B cell (primary cell): ENCODE data around the gene SCEL. TPM values are rescaled to one million over a fixed set of nuclear protein-coding genes. Genes with fewer than 3 reads are reported as not detected.

Source experiments
- ATAC-seq: fragments of 200-7000 bp; cut with Tn5 transposase; one replicate; pipeline ENCODE4 v1.10.0; 2021; ENCODE audit warnings: low read depth, mild to moderate bottlenecking, moderate number of reproducible peaks, moderate library complexity
- CTCF ChIA-PET: fragments of 350-600 bp; sonication (Branson Sonifier 250); formaldehyde crosslinking; loops from one replicate; lab custom pipeline; 2021; ENCODE audit warnings: antibody characterized with exemption, inconsistent platforms; lab: Charles Lee
- POLR2A ChIA-PET: fragments of 350-600 bp; sonication (Branson Sonifier 250); formaldehyde crosslinking; loops from one replicate; lab custom pipeline; 2021; ENCODE audit warnings: antibody characterized with exemption; lab: Charles Lee
- DNase-seq: peaks from one replicate; pipeline ENCODE4 v3.0.0; 2013
- H2AFZ ChIP-seq: 2 replicates; pipeline ENCODE4 v1.6.1; 2012; ENCODE audit warnings: mild to moderate bottlenecking, low read depth, low read length; ENCODE audit not compliant: insufficient read depth, poor library complexity, severe bottlenecking
- H3K27ac ChIP-seq, 2 donors: 1 replicate in 1 of 2; 2 replicates in 1 of 2; pipeline ENCODE4 v1.5.1; 2012 to 2013; ENCODE audit warnings: low read length in 2 of 2, mild to moderate bottlenecking in 2 of 2, moderate library complexity in 1 of 2
- H3K27me3 ChIP-seq, 4 experiments: fragments of 200-600 bp in 1 of 4; sonication (generic) in 1 of 4; replicated peaks in 1 of 4; 1 replicate in 2 of 4; 2 replicates in 2 of 4; pipeline versions ENCODE4 v1.6.1 to v1.7.0; 2013 to 2016; ENCODE audit warnings: low read length in 3 of 4, mild to moderate bottlenecking in 2 of 4, mixed read lengths in 1 of 4, moderate library complexity in 1 of 4; ENCODE audit not compliant: insufficient read depth in 4 of 4, control insufficient read depth in 3 of 4; ENCODE audit errors: control extremely low read depth in 1 of 4
- H3K36me3 ChIP-seq, 2 experiments: replicated peaks in 1 of 2; 1 replicate in 1 of 2; 2 replicates in 1 of 2; pipeline versions ENCODE4 v1.6.1 to v1.7.1; 2013; ENCODE audit warnings: low read length in 1 of 2; ENCODE audit not compliant: insufficient read depth in 2 of 2, control insufficient read depth in 1 of 2; ENCODE audit errors: control extremely low read depth in 1 of 2, extremely low read depth in 1 of 2
- H3K4me1 ChIP-seq, 2 donors: fragments of 200-600 bp in 1 of 2; sonication (generic) in 1 of 2; 1 replicate in 1 of 2; 2 replicates in 1 of 2; pipeline versions ENCODE4 v1.5.1 to v1.6.1; 2013 to 2017; ENCODE audit warnings: low read length in 2 of 2; ENCODE audit not compliant: control insufficient read depth in 2 of 2, insufficient read depth in 2 of 2
- H3K4me2 ChIP-seq: replicated peaks from 2 replicates; pipeline ENCODE3; 2012; ENCODE audit warnings: mild to moderate bottlenecking, low read depth, low read length; ENCODE audit not compliant: poor library complexity, severe bottlenecking
- H3K4me3 ChIP-seq, 5 experiments: fragments of 200-600 bp in 1 of 5; sonication (generic) in 1 of 5; 1 replicate in 3 of 5; 2 replicates in 2 of 5; pipeline versions ENCODE4 v1.5.1 to v1.7.0; 2011 to 2016; ENCODE audit warnings: low read length in 4 of 5, mild to moderate bottlenecking in 4 of 5, low read depth in 2 of 5, control low read depth in 1 of 5, moderate library complexity in 1 of 5; ENCODE audit not compliant: insufficient read depth in 1 of 5; ENCODE audit errors: control extremely low read depth in 1 of 5, extremely low read depth in 1 of 5
- H3K79me2 ChIP-seq: fragments of 200-600 bp; sonication (generic); one replicate; pipeline ENCODE4 v1.6.0; 2016; ENCODE audit warnings: low read length; ENCODE audit not compliant: control insufficient read depth, insufficient read depth
- H3K9ac ChIP-seq: fragments of 200-600 bp; sonication (generic); 2 replicates; pipeline ENCODE4 v1.6.1; 2017; ENCODE audit warnings: mild to moderate bottlenecking, low read length, moderate library complexity
- H3K9me3 ChIP-seq, 3 donors: one replicate each; pipeline versions ENCODE4 v1.6.1 to v1.7.1; 2013; ENCODE audit warnings: low read length in 2 of 3; ENCODE audit not compliant: control insufficient read depth in 2 of 3, insufficient read depth in 1 of 3; ENCODE audit errors: control extremely low read depth in 1 of 3
- H4K20me1 ChIP-seq: 2 replicates; pipeline ENCODE4 v1.6.0; 2012; ENCODE audit warnings: mild to moderate bottlenecking, low read length; ENCODE audit not compliant: insufficient read depth, control insufficient read depth, poor library complexity, severe bottlenecking
- H3K27ac Mint-ChIP-seq: one replicate; pipeline ENCODE4 v1.8.0; 2021; ENCODE audit warnings: mixed read lengths
- H3K27me3 Mint-ChIP-seq: one replicate; pipeline ENCODE4 v1.8.0; 2021; ENCODE audit warnings: mixed read lengths
- H3K4me1 Mint-ChIP-seq: one replicate; pipeline ENCODE4 v1.8.0; 2021; ENCODE audit warnings: mixed read lengths
- H3K4me3 Mint-ChIP-seq: one replicate; pipeline ENCODE4 v1.8.0; 2021; ENCODE audit warnings: mixed read lengths
- H3K9me3 Mint-ChIP-seq: one replicate; pipeline ENCODE4 v1.8.0; 2022; ENCODE audit warnings: mixed read lengths; ENCODE audit not compliant: insufficient read depth
- EZH2 ChIP-seq: IDR thresholded peaks from 2 replicates; pipeline ENCODE4 v1.6.1; 2012; ENCODE audit warnings: borderline replicate concordance, low read depth, mild to moderate bottlenecking, moderate library complexity, low read length; ENCODE audit not compliant: insufficient read depth, poor library complexity, severe bottlenecking
- WGBS: methylation state at CpG from one replicate; pipeline ENCODE4 v1.1.5; 2013; ENCODE audit warnings: missing lambda C conversion rate; ENCODE audit not compliant: insufficient coverage; 5-methylcytosine and 5-hydroxymethylcytosine counted together
- intact Hi-C: fragments of 100-400 bp; cut with micrococcal nuclease; formaldehyde crosslinking; loops from one replicate; pipeline ENCODE4 v1.10.0; 2022
- polyA plus RNA-seq: library from polyadenylated mRNA; depleted of rRNA; stranded (reverse); fragments of >200 nt; gene quantifications from 2 replicates; pipeline ENCODE4 v1.2.3, GENCODE V29; 2012
- total RNA-seq, 2 donors: library from RNA; stranded (reverse); fragments of 120-200 nt in 1 of 2; gene quantifications; 1 replicate in 1 of 2; 2 replicates in 1 of 2; pipeline versions ENCODE4 v1.2.3 to v1.2.4, GENCODE V29; 2013 to 2022
- TF ChIP-seq, protein P1 (sequence below): fragments of 200-600 bp; IDR thresholded peaks from one replicate; pipeline ENCODE4 v1.8.0; 2022; ENCODE audit warnings: antibody characterized with exemption, mild to moderate bottlenecking

Gene SCEL
- total and polyA plus RNA-seq, 2 donors (not counting 1 experiment from before 2014, with no cell fraction given) = not detected

- Histone ChIP-seq H3K79me2 (no peaks in the 10 kb centered on the region), H4K20me1 (no peaks in the 10 kb centered on the region), H3K27ac (no peak overlapping the region), H3K9me3 (no peaks in the 10 kb centered on the region), H2AFZ (no peak overlapping the region), H3K27me3 (peaks cover 0 to 3% (median 1%) of the 10 kb centered on the region in 4 experiments), H3K9ac (no peak overlapping the region), H3K4me2 (no peak overlapping the region), H3K4me1 (no peaks in the 10 kb centered on the region), H3K36me3 (no peaks in the 10 kb centered on the region), H3K4me3 (no peak overlapping the region)
- WGBS = 93% methylated on average over 5 of the region's 7 CpGs
- DNase-seq (no peak), ATAC-seq (no peak)
- H3K9me3 Mint-ChIP-seq = no peaks in the 10 kb centered on the region
- no peak overlapping the region for H3K4me3 Mint-ChIP-seq
- intact Hi-C loops = no loop called here
- CTCF ChIA-PET = interaction anchor here (0.9 to 1.0 kb wide), 2 partner anchors 21 to 31 kb away, joined by 3 to 5 read pairs; no protein-coding TSS in a partner anchor
- POLR2A ChIA-PET = interaction anchor here (0.7 kb wide), 1 partner anchor 256 kb away, joined by 4 read pairs; no protein-coding TSS in a partner anchor
- peaks cover 13% of the 10 kb centered on the region for H3K27me3 Mint-ChIP-seq
- H3K27ac Mint-ChIP-seq = no peak overlapping the region
- H3K4me1 Mint-ChIP-seq = no peaks in the 10 kb centered on the region
- TF ChIP-seq EZH2 = no peak
- TF ChIP-seq, protein P1, sequence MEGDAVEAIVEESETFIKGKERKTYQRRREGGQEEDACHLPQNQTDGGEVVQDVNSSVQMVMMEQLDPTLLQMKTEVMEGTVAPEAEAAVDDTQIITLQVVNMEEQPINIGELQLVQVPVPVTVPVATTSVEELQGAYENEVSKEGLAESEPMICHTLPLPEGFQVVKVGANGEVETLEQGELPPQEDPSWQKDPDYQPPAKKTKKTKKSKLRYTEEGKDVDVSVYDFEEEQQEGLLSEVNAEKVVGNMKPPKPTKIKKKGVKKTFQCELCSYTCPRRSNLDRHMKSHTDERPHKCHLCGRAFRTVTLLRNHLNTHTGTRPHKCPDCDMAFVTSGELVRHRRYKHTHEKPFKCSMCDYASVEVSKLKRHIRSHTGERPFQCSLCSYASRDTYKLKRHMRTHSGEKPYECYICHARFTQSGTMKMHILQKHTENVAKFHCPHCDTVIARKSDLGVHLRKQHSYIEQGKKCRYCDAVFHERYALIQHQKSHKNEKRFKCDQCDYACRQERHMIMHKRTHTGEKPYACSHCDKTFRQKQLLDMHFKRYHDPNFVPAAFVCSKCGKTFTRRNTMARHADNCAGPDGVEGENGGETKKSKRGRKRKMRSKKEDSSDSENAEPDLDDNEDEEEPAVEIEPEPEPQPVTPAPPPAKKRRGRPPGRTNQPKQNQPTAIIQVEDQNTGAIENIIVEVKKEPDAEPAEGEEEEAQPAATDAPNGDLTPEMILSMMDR = no peak
These were observed 1.4 kb upstream of the SCEL start for GRCh38 chr13:77533875-77534788.

DNA sequence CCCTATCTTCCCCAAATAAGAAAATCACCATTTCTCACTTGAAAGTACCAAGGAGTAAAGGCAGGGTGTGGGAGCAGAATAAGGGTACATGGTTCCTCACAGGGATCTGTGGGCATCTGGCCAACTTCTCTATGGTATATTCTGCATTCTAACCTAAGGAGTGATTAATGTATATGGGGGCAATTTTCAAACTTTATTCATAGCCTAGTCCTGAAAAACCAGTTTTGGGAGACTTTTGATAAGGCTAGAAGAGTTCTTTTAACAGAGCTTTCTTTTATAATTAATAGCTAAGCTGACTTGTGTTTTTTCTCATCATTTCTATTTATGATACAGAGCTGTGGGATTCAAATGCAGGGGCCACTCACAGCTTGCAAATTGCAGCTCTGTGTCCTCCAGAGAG is 852 bp downstream of the SCEL start:
- ATAC-seq = no peak
- Histone ChIP-seq H3K4me2 (no peak overlapping the region), H4K20me1 (no peaks in the 10 kb centered on the region), H3K9me3 (no peaks in the 10 kb centered on the region), H3K79me2 (no peaks in the 10 kb centered on the region), H3K4me1 (no peaks in the 10 kb centered on the region), H2AFZ (no peak overlapping the region), H3K27ac (no peak overlapping the region), H3K9ac (no peak overlapping the region), H3K36me3 (no peaks in the 10 kb centered on the region), H3K27me3 (peaks cover 0 to 5% (median 3%) of the 10 kb centered on the region in 4 experiments), H3K4me3 (no peak overlapping the region)
- Mint-ChIP-seq H3K4me1 (no peaks in the 10 kb centered on the region), H3K4me3 (no peak overlapping the region), H3K27me3 (peaks cover 20% of the 10 kb centered on the region), H3K27ac (no peak overlapping the region), H3K9me3 (no peaks in the 10 kb centered on the region)
- DNase-seq = no peak
- CTCF ChIA-PET = no interaction called here
- intact Hi-C loops = no loop called here
- POLR2A ChIA-PET = no interaction called here
- TF ChIP-seq, protein P1 = no peak
- TF ChIP-seq EZH2 = no peak
